ENCODE data around the gene PSEN1.

DNA sequence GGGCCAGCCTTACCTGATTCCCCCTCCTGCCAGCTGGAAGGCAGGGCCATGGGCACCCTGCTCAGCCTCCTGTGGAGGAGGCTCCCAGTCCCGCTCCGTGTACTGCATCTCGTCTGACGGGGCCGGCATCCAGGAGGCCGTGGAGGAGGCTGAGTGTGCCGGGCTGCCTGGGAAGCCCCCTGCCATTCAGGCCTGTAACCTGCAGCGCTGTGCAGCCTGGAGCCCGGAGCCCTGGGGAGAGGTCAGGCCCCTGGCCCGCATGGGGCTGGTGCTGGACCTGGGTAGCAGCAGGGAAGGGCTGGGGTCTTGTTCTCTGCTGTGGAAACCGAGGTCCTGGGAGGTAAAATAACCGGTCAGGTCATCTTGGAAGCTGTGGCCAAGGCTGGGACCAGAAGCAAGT, 117.4 kb downstream of the PSEN1 start:
- no peak for TF ChIP-seq CTCF (IDR thresholded peaks at IDR 0.05; ENCODE audit: low read depth, low read length)
- TF ChIP-seq POLR2A (IDR thresholded peaks at IDR 0.05; ENCODE audit: extremely low read depth, insufficient read length) = no peak
- no peak for TF ChIP-seq MAX (IDR thresholded peaks at IDR 0.05; ENCODE audit: low read depth, low read length)
